Breast epithelium (tissue), 4 donors: ENCODE results near the gene MAP2K5. TPM values are rescaled to one million over a fixed set of nuclear protein-coding genes. Genes with fewer than 3 reads are reported as not detected.

Source experiments
- DNase-seq, 2 donors: peaks; one replicate each; pipeline ENCODE4 v3.0.0-alpha.2; 2019; ENCODE audit warnings: low spot score in 2 of 2
- H3K27ac ChIP-seq, 2 donors: fragments of 200-600 bp; sonication (generic) in 1 of 2; one replicate each; pipeline ENCODE4 v1.5.1; 2016 to 2019; ENCODE audit warnings: mild to moderate bottlenecking in 1 of 2
- H3K27me3 ChIP-seq, 2 donors: fragments of 200-600 bp; sonication (generic) in 1 of 2; one replicate each; pipeline versions ENCODE4 v1.5.1 to v1.6.0; 2017 to 2019; ENCODE audit warnings: control low read depth in 1 of 2, mild to moderate bottlenecking in 1 of 2
- H3K36me3 ChIP-seq: fragments of 200-600 bp; one replicate; pipeline ENCODE4 v1.5.1; 2019
- H3K4me1 ChIP-seq, 2 donors: fragments of 200-600 bp; sonication (generic); one replicate each; pipeline ENCODE4 v1.5.1; 2016 to 2019; ENCODE audit warnings: control low read depth in 1 of 2
- H3K4me3 ChIP-seq, 3 donors: fragments of 200-600 bp; sonication (generic); 1 replicate in 2 of 3; 2 replicates in 1 of 3; pipeline ENCODE4 v1.5.1; 2016 to 2019; ENCODE audit warnings: mild to moderate bottlenecking in 3 of 3, moderate library complexity in 2 of 3
- H3K9me3 ChIP-seq, 2 donors: fragments of 200-600 bp; sonication (generic) in 1 of 2; one replicate each; pipeline ENCODE4 v1.5.1; 2016 to 2019; ENCODE audit warnings: control low read depth in 1 of 2
- POLR2A ChIP-seq: fragments of 450-650 bp; IDR thresholded peaks from one replicate; pipeline ENCODE4 v1.6.1; 2016; ENCODE audit warnings: antibody characterized with exemption, mild to moderate bottlenecking, moderate library complexity
- POLR2AphosphoS5 ChIP-seq, 3 donors: sonication (generic); formaldehyde crosslinking; IDR thresholded peaks; one replicate each; pipeline ENCODE4 v1.6.1; 2017; ENCODE audit warnings: antibody characterized with exemption in 3 of 3
- intact Hi-C: fragments of 100-400 bp; cut with DNase I; formaldehyde crosslinking; loops from one replicate; pipeline ENCODE4 v1.15.1; 2023; ENCODE audit warnings: low total_unique reads
- total RNA-seq, 3 donors: library from RNA; depleted of rRNA; stranded (reverse); fragments of >200 nt; gene quantifications; one replicate each; pipeline ENCODE4 v1.1.0, GENCODE V29; 2016
- TF ChIP-seq, protein P1 (sequence below), 3 donors: fragments of 450-650 bp; IDR thresholded peaks; one replicate each; pipeline ENCODE4 v1.5.1; 2016 to 2017; ENCODE audit warnings: antibody characterized with exemption in 3 of 3, mild to moderate bottlenecking in 3 of 3, moderate library complexity in 3 of 3

MAP2K5 gene
- total RNA-seq, 3 donors from 2014 or later = 13.8 to 15.1 (median 14.0) TPM

DNA sequence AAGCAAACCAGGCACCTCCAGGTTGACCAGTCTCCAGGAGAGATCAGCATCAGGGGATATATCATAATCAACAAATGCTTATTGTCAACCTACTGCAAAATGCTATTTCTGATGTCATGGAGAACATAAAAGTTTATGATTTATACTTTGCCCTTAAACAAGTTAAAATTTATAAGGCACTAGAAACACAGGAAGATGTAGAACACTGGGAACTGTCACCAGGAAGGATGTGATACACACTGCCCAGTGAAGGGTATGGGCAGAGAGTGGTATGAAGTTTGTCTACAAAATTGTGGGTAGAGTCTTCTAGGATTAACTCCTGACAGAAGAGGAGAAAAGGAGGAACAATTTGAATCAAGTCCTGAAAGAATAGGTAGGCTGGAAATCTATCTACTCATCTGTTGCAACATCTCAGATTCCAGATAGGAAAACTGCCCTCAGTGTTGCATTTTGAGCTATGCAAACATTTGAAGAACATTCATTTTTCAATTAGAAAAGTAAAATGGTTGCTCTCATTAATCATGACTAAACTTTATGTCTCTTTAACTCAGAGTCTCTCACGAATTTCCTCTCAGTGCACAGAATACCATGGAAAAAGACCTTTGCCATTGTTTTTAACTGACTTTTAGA lies 176.9 kb downstream of the MAP2K5 start:
- Histone ChIP-seq H3K27me3 (no peaks in the 10 kb centered on the region), H3K4me1 (no peaks in the 10 kb centered on the region), H3K9me3 (no peaks in the 10 kb centered on the region), H3K27ac (no peak overlapping the region), H3K4me3 (no peak overlapping the region), H3K36me3 (no peaks in the 10 kb centered on the region)
- intact Hi-C loops = no loop called here
- no peak for DNase-seq
- no peak for TF ChIP-seq POLR2AphosphoS5 (IDR thresholded peaks at IDR 0.05)
- TF ChIP-seq POLR2A = no peak
- TF ChIP-seq, protein P1, sequence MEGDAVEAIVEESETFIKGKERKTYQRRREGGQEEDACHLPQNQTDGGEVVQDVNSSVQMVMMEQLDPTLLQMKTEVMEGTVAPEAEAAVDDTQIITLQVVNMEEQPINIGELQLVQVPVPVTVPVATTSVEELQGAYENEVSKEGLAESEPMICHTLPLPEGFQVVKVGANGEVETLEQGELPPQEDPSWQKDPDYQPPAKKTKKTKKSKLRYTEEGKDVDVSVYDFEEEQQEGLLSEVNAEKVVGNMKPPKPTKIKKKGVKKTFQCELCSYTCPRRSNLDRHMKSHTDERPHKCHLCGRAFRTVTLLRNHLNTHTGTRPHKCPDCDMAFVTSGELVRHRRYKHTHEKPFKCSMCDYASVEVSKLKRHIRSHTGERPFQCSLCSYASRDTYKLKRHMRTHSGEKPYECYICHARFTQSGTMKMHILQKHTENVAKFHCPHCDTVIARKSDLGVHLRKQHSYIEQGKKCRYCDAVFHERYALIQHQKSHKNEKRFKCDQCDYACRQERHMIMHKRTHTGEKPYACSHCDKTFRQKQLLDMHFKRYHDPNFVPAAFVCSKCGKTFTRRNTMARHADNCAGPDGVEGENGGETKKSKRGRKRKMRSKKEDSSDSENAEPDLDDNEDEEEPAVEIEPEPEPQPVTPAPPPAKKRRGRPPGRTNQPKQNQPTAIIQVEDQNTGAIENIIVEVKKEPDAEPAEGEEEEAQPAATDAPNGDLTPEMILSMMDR (IDR thresholded peaks at IDR 0.05) = no peak

DNA sequence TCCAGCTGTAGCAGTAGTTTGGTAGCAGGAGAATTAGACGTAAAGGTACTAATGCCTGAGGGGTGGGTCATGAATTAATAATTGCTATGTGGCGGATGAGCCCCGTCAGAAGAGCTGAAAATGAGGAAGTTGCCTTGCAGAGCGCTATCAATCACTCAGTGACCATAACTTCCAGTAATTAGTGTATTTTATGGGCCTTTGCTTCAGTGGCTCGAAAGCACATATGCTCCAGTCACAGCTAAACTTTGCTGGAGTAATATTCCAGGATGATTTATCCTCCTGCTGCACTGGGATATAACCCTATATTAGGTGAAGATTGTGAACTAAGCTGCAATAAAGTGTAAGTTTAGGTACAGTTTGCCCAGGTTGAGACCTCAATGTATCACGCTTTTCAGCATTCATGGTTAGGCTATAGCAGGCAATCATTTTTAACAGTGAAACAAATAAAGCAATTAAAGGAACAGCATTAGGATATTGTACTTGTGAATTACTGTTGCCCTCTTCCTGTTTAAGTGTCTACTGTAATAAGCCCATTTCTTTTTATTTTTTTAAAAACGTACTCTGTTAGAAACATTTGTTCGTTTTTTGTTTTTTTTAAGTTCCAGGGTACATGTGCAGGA lies 178.2 kb downstream of the MAP2K5 start:
- no peaks in the 10 kb centered on the region for H3K36me3 ChIP-seq
- intact Hi-C loops = no loop called here
- no peaks in the 10 kb centered on the region for H3K27me3 ChIP-seq
- DNase-seq = no peak
- H3K4me3 ChIP-seq = no peak overlapping the region
- no peak for TF ChIP-seq POLR2A
- no peak for TF ChIP-seq POLR2AphosphoS5 (IDR thresholded peaks at IDR 0.05)
- TF ChIP-seq, protein P1 (IDR thresholded peaks at IDR 0.05) = no peak
- no peaks in the 10 kb centered on the region for H3K9me3 ChIP-seq
- no peaks in the 10 kb centered on the region for H3K4me1 ChIP-seq
- H3K27ac ChIP-seq = no peak overlapping the region

DNA sequence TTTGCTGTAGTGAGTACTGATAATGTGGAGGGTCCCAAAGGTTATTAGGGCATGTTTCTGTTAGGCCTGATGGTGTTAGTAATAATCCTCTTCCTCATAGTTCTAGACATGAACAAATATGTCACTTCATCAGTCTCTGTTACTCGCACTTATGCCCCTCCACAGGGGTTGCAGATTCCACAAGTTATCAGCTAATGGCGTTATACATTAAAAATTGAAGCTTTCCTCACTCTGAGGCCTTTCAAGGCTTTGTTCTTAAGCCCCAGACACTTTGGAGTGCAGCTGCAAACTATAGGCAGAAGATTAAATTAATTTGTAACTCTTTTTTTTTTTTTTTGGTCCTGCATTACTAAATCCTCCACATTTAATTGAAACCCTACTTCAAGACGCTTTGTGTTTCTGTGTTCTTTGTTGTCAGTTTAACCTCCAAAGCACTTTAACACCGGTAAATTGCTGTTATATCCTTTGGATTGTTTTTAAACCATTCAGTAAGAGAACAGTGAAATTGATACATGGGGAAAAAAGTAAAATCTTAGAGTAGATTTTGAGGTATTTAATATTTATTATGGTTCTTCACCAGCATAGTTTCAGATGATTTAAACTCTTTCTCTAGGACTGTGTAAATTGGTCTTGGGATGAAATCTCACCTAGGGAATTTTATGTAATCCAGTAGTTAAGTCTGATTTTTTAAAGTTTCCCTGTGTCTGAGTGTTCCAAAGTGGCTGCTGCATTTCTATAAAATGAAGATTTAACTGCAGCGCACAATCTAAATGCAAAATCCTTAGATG lies 179.7 kb downstream of the MAP2K5 start:
- no peaks in the 10 kb centered on the region for H3K4me1 ChIP-seq
- H3K4me3 ChIP-seq = no peak overlapping the region
- H3K27me3 ChIP-seq = no peaks in the 10 kb centered on the region
- no peaks in the 10 kb centered on the region for H3K36me3 ChIP-seq
- H3K9me3 ChIP-seq = no peaks in the 10 kb centered on the region
- intact Hi-C loops = no loop called here
- DNase-seq = no peak
- TF ChIP-seq POLR2AphosphoS5 (IDR thresholded peaks at IDR 0.05) (no peak), POLR2A (no peak)
- TF ChIP-seq, protein P1 (IDR thresholded peaks at IDR 0.05) = no peak
- H3K27ac ChIP-seq = no peak overlapping the region

DNA sequence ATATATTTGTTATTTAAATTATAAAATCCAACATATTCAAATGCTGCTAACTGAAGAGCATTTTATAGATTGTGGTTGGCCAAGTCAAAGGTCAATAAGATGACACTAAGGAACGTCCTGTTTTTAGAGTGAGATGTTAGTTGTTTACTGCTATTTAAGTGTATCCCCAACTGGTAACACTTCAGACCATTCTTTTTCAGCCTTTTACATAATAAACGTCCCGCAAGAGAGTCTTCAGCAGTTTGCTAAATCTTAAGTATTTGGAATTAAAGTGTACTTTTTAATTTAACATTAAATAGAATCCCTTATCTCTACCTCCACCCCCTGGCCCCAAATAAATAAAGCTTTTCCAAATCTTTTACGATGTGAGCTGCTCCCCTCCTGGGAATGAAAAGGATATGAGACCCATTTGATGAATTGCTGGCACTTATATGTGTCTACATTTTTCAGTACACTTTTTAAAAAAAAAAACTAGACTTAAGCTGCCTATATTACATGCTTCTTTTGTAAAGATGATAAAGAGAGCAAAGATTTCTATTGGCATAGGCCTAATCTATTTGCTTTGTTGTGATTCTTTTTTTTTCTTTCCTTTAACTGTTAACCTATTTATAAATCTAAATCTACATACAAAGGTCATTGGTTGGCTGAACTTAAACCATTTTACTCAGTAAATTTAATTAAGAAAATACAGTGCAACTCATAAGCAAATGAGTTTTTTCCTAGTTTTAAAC lies 181.0 kb downstream of the MAP2K5 start:
- intact Hi-C loops = no loop called here
- Histone ChIP-seq H3K4me1 (no peaks in the 10 kb centered on the region), H3K27me3 (no peaks in the 10 kb centered on the region), H3K9me3 (no peaks in the 10 kb centered on the region), H3K27ac (no peak overlapping the region), H3K36me3 (no peaks in the 10 kb centered on the region), H3K4me3 (no peak overlapping the region)
- DNase-seq = no peak
- no peak for TF ChIP-seq POLR2A
- TF ChIP-seq, protein P1 (IDR thresholded peaks at IDR 0.05) = no peak
- no peak for TF ChIP-seq POLR2AphosphoS5 (IDR thresholded peaks at IDR 0.05)
